ACC112 (cell line): ENCODE data around the gene PPT1.

ENCODE experiments used
- H2AFZ ChIP-seq: fragments of 200-600 bp; sonication (generic); one replicate; pipeline ENCODE4 v1.6.0; 2017; ENCODE audit warnings: antibody characterized with exemption, low read length; ENCODE audit not compliant: unreplicated experiment
- H3K27ac ChIP-seq: fragments of 200-600 bp; sonication (generic); 2 replicates; pipeline ENCODE4 v1.5.1; 2014; ENCODE audit warnings: low read depth, mild to moderate bottlenecking, antibody characterized with exemption, low read length, moderate library complexity
- H3K27me3 ChIP-seq: fragments of 200-600 bp; sonication (generic); 2 replicates; pipeline ENCODE4 v1.6.1; 2014; ENCODE audit warnings: mild to moderate bottlenecking, antibody characterized with exemption, low read length, moderate library complexity, mixed read lengths; ENCODE audit not compliant: insufficient read depth
- H3K36me3 ChIP-seq: fragments of 200-600 bp; sonication (generic); 2 replicates; pipeline ENCODE4 v1.6.1; 2016; ENCODE audit warnings: mild to moderate bottlenecking, antibody characterized with exemption, low read length, moderate library complexity, mixed read lengths; ENCODE audit not compliant: insufficient read depth
- H3K4me1 ChIP-seq: fragments of 200-600 bp; sonication (generic); one replicate; pipeline ENCODE4 v1.6.1; 2016; ENCODE audit warnings: low read length, mixed read lengths; ENCODE audit not compliant: insufficient read depth, unreplicated experiment, control insufficient read depth
- H3K4me3 ChIP-seq: fragments of 200-600 bp; sonication (generic); 2 replicates; pipeline ENCODE4 v1.5.1; 2014; ENCODE audit warnings: mild to moderate bottlenecking, low read depth, low read length
- H3K79me2 ChIP-seq: fragments of 200-600 bp; sonication (generic); one replicate; pipeline ENCODE4 v1.6.0; 2016; ENCODE audit warnings: low read length; ENCODE audit not compliant: control insufficient read depth, unreplicated experiment, insufficient read depth

The PPT1 gene

DNA sequence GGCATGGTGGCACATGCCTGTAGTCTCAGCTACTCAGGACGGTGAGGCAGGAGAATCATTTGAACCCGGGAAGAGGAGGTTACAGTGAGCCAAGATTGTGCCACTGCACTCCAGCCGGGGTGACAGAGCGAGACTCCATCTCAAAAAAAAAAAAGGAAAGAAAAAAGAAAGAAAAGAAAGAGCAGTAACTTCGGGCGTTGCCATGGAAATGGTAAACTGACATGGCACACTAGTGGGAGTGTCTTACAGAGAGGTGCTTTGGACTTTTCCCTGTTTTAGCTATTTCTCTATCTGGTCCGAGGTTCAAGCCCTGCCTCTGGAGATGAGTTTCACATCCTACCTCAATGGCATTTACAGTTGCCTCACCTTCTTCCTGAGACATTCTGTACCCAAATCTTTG is 23.1 kb upstream of the PPT1 start:
- H3K79me2 ChIP-seq, result no peaks in the 10 kb centered on the region
- H2AFZ ChIP-seq, result no peak overlapping the region
- no peak overlapping the region for H3K27ac ChIP-seq
- no peak overlapping the region for H3K4me3 ChIP-seq
- H3K36me3 ChIP-seq, result no peaks in the 10 kb centered on the region
- no peaks in the 10 kb centered on the region for H3K4me1 ChIP-seq
- peaks cover 67% of the 10 kb centered on the region for H3K27me3 ChIP-seq

DNA sequence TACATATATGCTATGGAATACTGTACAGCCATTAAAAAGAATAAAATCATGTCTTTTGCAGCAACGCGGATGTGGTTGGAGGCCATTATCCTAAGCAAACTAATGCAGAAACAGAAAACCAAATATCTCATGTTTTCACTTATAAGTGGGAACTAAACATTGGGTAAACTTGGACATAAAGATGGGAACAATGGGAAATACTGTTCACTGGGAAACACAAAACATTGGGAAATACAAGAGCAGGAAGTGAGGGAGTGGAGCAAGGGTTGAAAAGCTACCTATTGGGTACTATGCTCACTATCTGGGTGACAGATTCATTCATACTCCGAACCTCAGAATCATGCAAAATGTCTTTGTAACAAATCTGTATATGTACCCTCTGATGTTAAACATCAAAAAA is 17.3 kb upstream of the PPT1 start:
- H3K36me3 ChIP-seq, result no peaks in the 10 kb centered on the region
- no peak overlapping the region for H3K27ac ChIP-seq
- no peaks in the 10 kb centered on the region for H3K79me2 ChIP-seq
- no peak overlapping the region for H3K4me3 ChIP-seq
- no peak overlapping the region for H2AFZ ChIP-seq
- H3K27me3 ChIP-seq, result peaks cover 84% of the 10 kb centered on the region
- H3K4me1 ChIP-seq, result no peaks in the 10 kb centered on the region

DNA sequence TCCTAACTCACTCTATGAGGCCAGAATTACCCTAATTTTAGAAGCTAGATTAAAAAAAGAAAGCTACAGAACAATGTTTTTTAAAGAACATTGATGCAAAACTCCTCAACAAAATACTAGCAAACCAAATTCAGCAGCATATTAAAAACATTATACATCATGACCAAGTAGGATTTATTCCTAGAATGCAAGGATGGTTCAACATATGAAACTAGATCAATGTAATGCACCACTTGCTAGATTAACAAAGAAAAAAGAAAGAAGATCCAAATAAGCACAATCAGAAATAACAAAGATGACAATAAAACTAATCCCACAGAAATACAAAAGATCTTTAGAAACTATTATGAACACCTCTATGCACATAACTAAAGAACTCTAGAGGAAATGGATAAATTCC is 13.3 kb upstream of the PPT1 start:
- Histone ChIP-seq H3K36me3 (no peaks in the 10 kb centered on the region), H3K79me2 (no peaks in the 10 kb centered on the region), H3K4me3 (no peak overlapping the region), H2AFZ (no peak overlapping the region), H3K27ac (no peak overlapping the region), H3K27me3 (peaks cover 58% of the 10 kb centered on the region), H3K4me1 (no peaks in the 10 kb centered on the region)

DNA sequence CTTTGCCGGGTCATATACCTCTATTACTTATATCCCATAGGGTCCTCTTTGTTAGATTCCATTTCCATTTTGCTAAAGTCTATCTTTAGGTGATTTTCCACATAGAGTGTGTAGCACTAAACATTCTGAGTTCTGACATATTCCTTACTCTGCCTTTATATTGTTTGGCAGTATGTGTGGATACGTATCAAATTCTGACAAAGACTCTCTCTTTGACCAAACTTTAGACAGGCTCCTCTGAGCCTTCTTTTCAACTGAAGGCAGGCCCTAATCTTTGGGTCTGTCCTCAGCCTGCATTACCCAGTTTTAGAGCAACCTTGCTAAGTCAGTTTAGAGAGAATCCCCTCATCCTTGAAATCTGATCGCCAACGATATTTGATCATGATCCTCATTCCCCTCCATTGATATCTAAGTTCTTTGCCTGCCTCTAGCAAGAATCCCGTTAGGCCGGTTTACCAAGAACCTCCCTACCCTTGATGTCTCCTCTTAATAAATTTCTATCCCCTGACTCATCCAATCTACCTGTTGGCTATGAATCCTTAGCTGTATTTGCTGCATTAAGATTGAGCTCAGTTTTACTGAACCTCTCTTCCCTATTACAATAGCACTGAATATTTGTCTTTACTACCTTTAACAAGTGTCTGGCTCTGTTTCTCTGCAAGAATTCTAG is 10.4 kb upstream of the PPT1 start:
- Histone ChIP-seq H2AFZ (no peak overlapping the region), H3K4me3 (no peak overlapping the region), H3K27me3 (peaks cover 45% of the 10 kb centered on the region), H3K79me2 (no peaks in the 10 kb centered on the region), H3K4me1 (no peaks in the 10 kb centered on the region), H3K36me3 (no peaks in the 10 kb centered on the region), H3K27ac (no peak overlapping the region)

DNA sequence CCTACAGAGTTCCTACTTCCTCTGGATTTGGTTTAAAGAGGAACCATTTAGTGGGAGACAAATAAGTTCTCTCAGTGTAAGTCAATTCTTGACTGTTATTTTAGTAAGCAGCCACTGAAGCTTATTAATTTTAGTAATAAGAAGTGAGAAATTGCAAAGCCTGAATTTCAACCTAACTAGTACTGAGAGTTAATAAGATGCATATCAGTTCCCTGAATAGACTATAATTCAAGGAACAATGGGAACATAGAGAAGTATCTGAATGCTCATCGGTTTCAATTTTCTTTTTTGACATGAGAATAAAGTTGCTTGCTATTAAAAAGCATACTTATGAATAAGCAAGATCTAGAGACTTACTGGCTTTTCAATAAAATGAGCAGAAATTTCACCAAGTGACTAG is 8.0 kb upstream of the PPT1 start:
- H3K4me1 ChIP-seq, result no peaks in the 10 kb centered on the region
- no peaks in the 10 kb centered on the region for H3K79me2 ChIP-seq
- H3K27ac ChIP-seq, result no peak overlapping the region
- H3K4me3 ChIP-seq, result no peak overlapping the region
- peaks cover 29% of the 10 kb centered on the region for H3K27me3 ChIP-seq
- no peaks in the 10 kb centered on the region for H3K36me3 ChIP-seq
- no peak overlapping the region for H2AFZ ChIP-seq

DNA sequence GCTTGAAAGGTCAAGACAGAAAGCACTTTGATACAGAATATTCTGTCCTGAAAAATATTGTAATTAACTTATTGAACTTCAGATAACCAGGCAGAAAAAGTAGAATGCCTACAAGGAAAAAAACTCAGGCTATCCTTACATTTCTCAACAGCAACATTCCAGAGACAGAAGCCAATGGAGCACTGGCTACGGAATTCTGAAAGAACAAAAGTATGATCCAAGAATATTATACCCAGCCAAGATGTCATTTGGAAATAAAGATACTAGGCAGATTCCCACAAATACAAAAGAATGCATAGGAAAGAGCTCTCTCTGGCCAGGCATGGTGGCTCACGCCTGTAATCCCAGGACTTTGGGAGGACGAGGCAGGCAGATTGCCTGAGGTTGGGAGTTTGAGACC is 5.8 kb upstream of the PPT1 start:
- no peak overlapping the region for H3K27ac ChIP-seq
- no peaks in the 10 kb centered on the region for H3K36me3 ChIP-seq
- H3K4me1 ChIP-seq, result no peaks in the 10 kb centered on the region
- H2AFZ ChIP-seq, result no peak overlapping the region
- H3K4me3 ChIP-seq, result no peak overlapping the region
- no peaks in the 10 kb centered on the region for H3K79me2 ChIP-seq
- H3K27me3 ChIP-seq, result peaks cover 17% of the 10 kb centered on the region

DNA sequence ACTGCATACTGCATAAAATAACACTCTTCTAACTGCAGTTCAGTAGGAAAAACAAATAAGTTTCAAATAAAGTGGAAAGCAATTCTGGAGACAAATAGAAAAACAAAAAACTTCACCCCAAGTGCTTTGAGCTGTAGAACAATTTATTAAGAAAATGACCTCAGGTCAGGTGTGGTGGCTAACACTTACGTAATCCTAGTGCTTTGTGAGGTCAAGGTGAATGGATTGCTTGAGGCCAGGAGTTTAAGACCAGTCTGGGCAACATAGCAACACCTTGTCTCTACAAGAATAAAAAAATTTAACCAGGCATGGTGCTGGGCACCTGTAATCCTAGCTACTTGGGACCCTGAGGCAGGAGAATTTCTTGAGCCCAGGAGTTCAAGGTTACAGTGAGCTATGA is 5.0 kb upstream of the PPT1 start:
- H3K27ac ChIP-seq, result no peak overlapping the region
- no peak overlapping the region for H3K4me3 ChIP-seq
- H3K4me1 ChIP-seq, result no peaks in the 10 kb centered on the region
- no peaks in the 10 kb centered on the region for H3K36me3 ChIP-seq
- H3K79me2 ChIP-seq, result no peaks in the 10 kb centered on the region
- H2AFZ ChIP-seq, result no peak overlapping the region
- peaks cover 17% of the 10 kb centered on the region for H3K27me3 ChIP-seq

DNA sequence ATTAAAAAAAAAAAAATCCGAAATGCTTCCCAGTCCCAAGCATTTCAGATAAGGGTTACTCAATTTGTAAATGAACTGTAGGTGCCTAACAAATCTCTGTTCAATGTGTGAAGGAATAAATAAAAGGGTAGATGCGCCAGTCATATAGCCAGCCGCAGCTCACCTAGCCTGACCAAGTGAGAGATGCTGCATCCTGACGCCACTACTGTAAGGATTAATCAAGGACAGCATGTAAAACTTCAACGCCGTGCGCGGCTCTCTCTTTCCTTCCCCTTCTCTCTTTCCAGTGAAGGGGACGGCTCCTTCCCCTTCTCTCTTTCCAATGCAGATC is 441 bp downstream of the PPT1 start:
- peak overlapping the region; percentile 58 for H2AFZ ChIP-seq
- no peak overlapping the region for H3K27ac ChIP-seq
- peaks cover 13% of the 10 kb centered on the region for H3K4me1 ChIP-seq
- no peaks in the 10 kb centered on the region for H3K36me3 ChIP-seq
- H3K4me3 ChIP-seq, result peak overlapping the region; percentile 89
- H3K27me3 ChIP-seq, result peaks cover 3% of the 10 kb centered on the region; the same call in 1 of the 2 replicates
- peaks cover 35% of the 10 kb centered on the region for H3K79me2 ChIP-seq

DNA sequence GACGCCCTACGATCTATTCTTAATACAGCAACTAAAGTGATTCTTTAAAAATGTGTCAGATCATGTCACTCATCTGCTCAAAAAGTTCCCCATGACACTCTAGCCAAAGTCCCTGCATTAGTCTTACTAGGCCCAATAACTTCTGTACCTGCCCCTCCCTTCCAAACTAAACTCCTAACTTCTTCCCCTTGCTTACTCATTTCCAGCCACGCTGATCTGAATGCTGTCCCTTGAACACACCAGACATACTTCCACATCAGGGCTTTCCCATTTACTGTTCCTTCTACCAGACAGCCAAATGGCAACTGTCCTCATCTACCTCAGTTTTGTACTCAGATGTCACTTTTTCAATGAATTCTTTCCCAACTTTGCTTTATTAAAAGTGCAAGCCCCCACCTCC is 1.2 kb downstream of the PPT1 start:
- Histone ChIP-seq H3K27ac (no peak overlapping the region), H2AFZ (no peak overlapping the region), H3K36me3 (no peaks in the 10 kb centered on the region), H3K27me3 (no peaks in the 10 kb centered on the region), H3K4me1 (peaks cover 13% of the 10 kb centered on the region), H3K4me3 (peak overlapping the region; percentile 89), H3K79me2 (peaks cover 35% of the 10 kb centered on the region)

DNA sequence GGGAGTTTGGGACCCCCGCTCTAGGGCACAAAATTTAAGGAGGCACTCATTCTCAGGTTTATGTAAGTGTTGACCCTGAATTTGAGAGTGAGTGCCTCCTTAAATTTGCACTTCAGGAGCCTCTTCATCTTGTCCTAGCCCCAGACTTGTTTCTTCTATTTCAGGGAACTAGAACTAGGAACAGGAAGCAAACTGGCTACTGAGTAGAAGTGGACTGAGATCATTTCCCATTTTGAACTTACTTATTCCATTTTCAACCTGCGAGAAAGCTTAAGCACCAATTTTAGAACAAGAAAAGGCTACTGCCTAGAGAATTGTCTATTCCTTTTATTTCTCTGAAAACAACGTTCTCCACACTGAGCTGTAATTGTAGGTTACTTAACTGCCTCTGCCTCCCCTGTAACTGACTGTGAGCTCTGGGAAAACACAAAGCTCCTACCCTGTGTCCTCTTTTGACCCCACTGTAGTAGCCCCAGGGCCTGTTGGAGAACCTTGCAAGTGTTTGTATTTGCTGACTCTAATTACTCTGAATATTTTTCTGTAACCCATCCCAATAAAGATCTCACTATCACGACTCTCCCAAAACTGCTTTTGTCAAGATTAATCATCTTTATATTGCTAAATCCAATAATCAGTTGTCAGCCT is 2.5 kb downstream of the PPT1 start:
- no peaks in the 10 kb centered on the region for H3K36me3 ChIP-seq
- no peak overlapping the region for H3K4me3 ChIP-seq
- H3K4me1 ChIP-seq, result peaks cover 13% of the 10 kb centered on the region
- peaks cover 35% of the 10 kb centered on the region for H3K79me2 ChIP-seq
- H2AFZ ChIP-seq, result no peak overlapping the region
- no peak overlapping the region for H3K27ac ChIP-seq
- no peaks in the 10 kb centered on the region for H3K27me3 ChIP-seq
